Natural killer cell (primary cell): ENCODE measurements around the gene M1AP. TPM values are rescaled to one million over a fixed set of nuclear protein-coding genes. Genes with fewer than 3 reads are reported as not detected.
A peak's percentile ranks its signal among the peaks of the same experiment; 100 is the strongest.

Source experiments
- ATAC-seq, 3 donors: fragments of 150-1000 bp in 2 of 3; fragments of 200-7000 bp in 1 of 3; cut with Tn5 transposase; 1 replicate in 1 of 3; 2 replicates in 2 of 3; pipeline ENCODE4 v1.10.0; 2021; ENCODE audit warnings: mild to moderate bottlenecking in 2 of 3, moderate library complexity in 2 of 3
- DNase-seq, 2 donors: peaks; one replicate each; pipeline versions ENCODE4 v3.0.0 to v3.0.0-alpha.2; 2013 to 2021; ENCODE audit warnings: mixed read lengths in 1 of 2
- H3K27ac ChIP-seq: one replicate; pipeline ENCODE4 v1.5.1; 2013; ENCODE audit warnings: mild to moderate bottlenecking, low read length
- H3K27me3 ChIP-seq: one replicate; pipeline ENCODE4 v1.6.1; 2013; ENCODE audit warnings: low read length; ENCODE audit not compliant: control insufficient read depth, insufficient read depth
- H3K36me3 ChIP-seq: one replicate; pipeline ENCODE4 v1.6.1; 2013; ENCODE audit warnings: low read length; ENCODE audit not compliant: control insufficient read depth, insufficient read depth
- H3K4me1 ChIP-seq: one replicate; pipeline ENCODE4 v1.6.1; 2013; ENCODE audit warnings: low read length; ENCODE audit not compliant: control insufficient read depth, insufficient read depth
- H3K4me3 ChIP-seq: one replicate; pipeline ENCODE4 v1.5.1; 2013; ENCODE audit warnings: low read length
- H3K9me3 ChIP-seq: one replicate; pipeline ENCODE4 v1.6.1; 2013; ENCODE audit warnings: low read length; ENCODE audit not compliant: control insufficient read depth, insufficient read depth
- H3K27ac Mint-ChIP-seq, 2 donors: one replicate each; pipeline ENCODE4 v1.8.0; 2022; ENCODE audit warnings: mild to moderate bottlenecking in 2 of 2, mixed read lengths in 2 of 2, moderate library complexity in 1 of 2
- H3K27me3 Mint-ChIP-seq, 2 donors: one replicate each; pipeline ENCODE4 v1.8.0; 2022; ENCODE audit warnings: low read depth in 2 of 2, mixed read lengths in 2 of 2
- H3K36me3 Mint-ChIP-seq: one replicate; pipeline ENCODE4 v1.8.0; 2022; ENCODE audit warnings: mixed read lengths
- H3K4me1 Mint-ChIP-seq, 2 donors: one replicate each; pipeline ENCODE4 v1.8.0; 2022; ENCODE audit warnings: mixed read lengths in 2 of 2
- H3K4me3 Mint-ChIP-seq: one replicate; pipeline ENCODE4 v1.8.0; 2022; ENCODE audit warnings: mild to moderate bottlenecking, moderate library complexity, mixed read lengths
- H3K9me3 Mint-ChIP-seq, 2 donors: one replicate each; pipeline ENCODE4 v1.8.0; 2022; ENCODE audit warnings: mixed read lengths in 2 of 2
- WGBS: methylation state at CpG from one replicate; pipeline ENCODE4 v1.1.7; 2013; ENCODE audit warnings: missing lambda C conversion rate; ENCODE audit not compliant: insufficient coverage; 5-methylcytosine and 5-hydroxymethylcytosine counted together
- intact Hi-C: fragments of 100-400 bp; cut with micrococcal nuclease; formaldehyde crosslinking; loops from one replicate; pipeline ENCODE4 v1.14.2; 2022
- total RNA-seq, 4 donors: library from RNA; stranded (reverse); fragments of 120-200 nt in 1 of 4; gene quantifications; one replicate each; pipeline versions ENCODE4 v1.2.3 to v1.2.4, GENCODE V29; 2013 to 2022
- TF ChIP-seq, protein P1 (sequence below): fragments of 200-600 bp; IDR thresholded peaks from one replicate; pipeline ENCODE4 v1.8.0; 2022; ENCODE audit warnings: antibody characterized with exemption

Gene M1AP
- total RNA-seq, 3 donors from 2014 or later (not counting 1 experiment from before 2014, with no cell fraction given) = not detected

DNA sequence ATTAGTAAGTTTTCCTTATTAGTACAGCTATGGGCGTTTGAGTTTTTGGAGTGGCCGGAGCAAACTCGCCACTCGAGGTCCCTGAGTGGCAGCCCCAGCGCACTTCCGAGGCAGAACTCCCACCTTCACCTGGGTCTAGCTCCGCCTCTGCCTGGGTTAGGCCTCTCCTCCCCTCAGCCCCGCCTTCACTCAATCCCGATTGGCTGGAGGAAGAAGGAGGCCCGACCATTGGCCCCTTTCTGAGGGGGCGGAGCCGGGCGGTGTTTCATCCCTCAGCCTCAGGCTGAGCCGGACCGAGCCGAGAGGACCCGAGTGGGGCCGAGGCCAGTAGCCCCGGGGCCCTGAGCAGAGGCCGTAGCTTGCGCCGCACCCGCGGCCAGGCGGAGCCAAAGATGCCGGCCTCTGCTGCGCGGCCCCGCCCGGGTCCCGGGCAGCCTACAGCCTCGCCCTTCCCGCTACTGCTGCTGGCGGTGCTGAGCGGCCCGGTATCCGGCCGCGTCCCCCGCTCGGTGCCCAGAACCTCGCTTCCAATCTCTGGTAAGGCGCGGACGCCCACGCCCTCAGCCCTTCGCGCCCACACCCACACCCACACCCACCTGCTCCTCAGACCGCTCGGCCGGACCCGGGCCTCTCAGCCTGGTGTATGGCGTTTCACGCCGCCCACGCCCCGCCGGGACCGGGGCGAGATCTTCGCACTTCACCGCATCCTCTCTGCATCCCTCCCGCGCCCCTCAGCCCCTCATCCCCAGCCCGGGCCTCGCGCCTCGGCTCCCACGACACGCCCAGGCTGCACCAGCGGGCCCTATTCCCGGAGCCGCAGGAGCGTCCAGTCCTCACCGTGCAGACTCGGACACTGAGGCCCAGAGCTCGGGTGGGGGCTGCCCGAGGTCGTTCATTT lies 6.1 kb upstream of the M1AP start, which contains the start of gene SEMA4F:
Gene SEMA4F (plus strand): TSS at position 263 of the 898 bp plus-strand sequence. CDS start 130 bp downstream, at position 393.
- peak; percentile 99 to 100 (median 99) for ATAC-seq
- Mint-ChIP-seq H3K27me3 (peaks cover 4 to 12% of the 10 kb centered on the region in 2 donors), H3K4me1 (peaks cover 10 to 27% of the 10 kb centered on the region in 2 donors)

DNA sequence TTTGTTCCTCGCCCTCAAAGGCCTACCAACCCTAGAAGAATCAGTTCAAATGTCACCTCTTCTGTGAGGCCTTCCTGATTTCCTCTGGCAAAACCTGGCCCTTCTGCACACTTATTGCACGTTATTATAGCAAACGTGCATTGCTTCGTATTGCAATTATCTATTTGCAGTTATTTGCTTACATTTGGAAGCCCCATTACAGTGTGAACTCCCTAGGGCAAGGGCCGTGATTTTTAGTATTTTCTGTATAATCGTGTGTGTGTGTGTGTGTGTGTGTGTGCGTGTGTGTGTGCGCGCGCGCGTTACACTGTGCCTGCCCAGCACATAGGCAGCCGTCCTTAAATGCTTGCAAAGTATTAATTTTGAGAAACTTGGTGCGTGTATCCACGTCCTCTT lies 5.5 kb upstream of the M1AP start:
- Histone ChIP-seq H3K27ac (no peak overlapping the region), H3K4me3 (peak overlapping the region; percentile 46), H3K27me3 (peaks cover 6% of the 10 kb centered on the region), H3K4me1 (peaks cover 13% of the 10 kb centered on the region), H3K36me3 (no peaks in the 10 kb centered on the region), H3K9me3 (no peaks in the 10 kb centered on the region)
- TF ChIP-seq, protein P1, sequence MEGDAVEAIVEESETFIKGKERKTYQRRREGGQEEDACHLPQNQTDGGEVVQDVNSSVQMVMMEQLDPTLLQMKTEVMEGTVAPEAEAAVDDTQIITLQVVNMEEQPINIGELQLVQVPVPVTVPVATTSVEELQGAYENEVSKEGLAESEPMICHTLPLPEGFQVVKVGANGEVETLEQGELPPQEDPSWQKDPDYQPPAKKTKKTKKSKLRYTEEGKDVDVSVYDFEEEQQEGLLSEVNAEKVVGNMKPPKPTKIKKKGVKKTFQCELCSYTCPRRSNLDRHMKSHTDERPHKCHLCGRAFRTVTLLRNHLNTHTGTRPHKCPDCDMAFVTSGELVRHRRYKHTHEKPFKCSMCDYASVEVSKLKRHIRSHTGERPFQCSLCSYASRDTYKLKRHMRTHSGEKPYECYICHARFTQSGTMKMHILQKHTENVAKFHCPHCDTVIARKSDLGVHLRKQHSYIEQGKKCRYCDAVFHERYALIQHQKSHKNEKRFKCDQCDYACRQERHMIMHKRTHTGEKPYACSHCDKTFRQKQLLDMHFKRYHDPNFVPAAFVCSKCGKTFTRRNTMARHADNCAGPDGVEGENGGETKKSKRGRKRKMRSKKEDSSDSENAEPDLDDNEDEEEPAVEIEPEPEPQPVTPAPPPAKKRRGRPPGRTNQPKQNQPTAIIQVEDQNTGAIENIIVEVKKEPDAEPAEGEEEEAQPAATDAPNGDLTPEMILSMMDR = no peak
- intact Hi-C loops = no loop called here
- ATAC-seq (peak; percentile 14 to 30 (median 23)), DNase-seq (no peak)
- Mint-ChIP-seq H3K27me3 (peaks cover 10 to 19% of the 10 kb centered on the region in 2 donors), H3K4me3 (peak overlapping the region; percentile 83), H3K9me3 (no peaks in the 10 kb centered on the region), H3K36me3 (peaks cover 2% of the 10 kb centered on the region), H3K4me1 (peaks cover 10 to 28% of the 10 kb centered on the region in 2 donors), H3K27ac (peak overlapping the region; percentile 49 to 69)
- WGBS = 12% methylated on average over 9 of the region's 15 CpGs

More for the DNA sequence above, 6.1 kb upstream of the M1AP start, which contains the start of gene SEMA4F:
- H3K27ac Mint-ChIP-seq = peak within 1 kb of the TSS; percentile 49 to 69
- H3K27ac ChIP-seq = no peak within 1 kb of the TSS
- H3K4me1 ChIP-seq = peaks cover 13% of the 10 kb centered on the region
- H3K4me3 Mint-ChIP-seq = peak within 1 kb of the TSS; percentile 83
- H3K9me3 Mint-ChIP-seq = no peaks in the 10 kb centered on the region
- 1% methylated on average over 79 of the region's 79 CpGs for WGBS
- H3K36me3 ChIP-seq = peaks cover under 1% of the 10 kb centered on the region
- no peaks in the 10 kb centered on the region for H3K27me3 ChIP-seq
- H3K9me3 ChIP-seq = no peaks in the 10 kb centered on the region
- TF ChIP-seq, protein P1 = no peak
- H3K36me3 Mint-ChIP-seq = no peaks in the 10 kb centered on the region
- intact Hi-C loops = no loop called here
- DNase-seq = peak; percentile 92 to 95
- H3K4me3 ChIP-seq = peak within 1 kb of the TSS; percentile 46

DNA sequence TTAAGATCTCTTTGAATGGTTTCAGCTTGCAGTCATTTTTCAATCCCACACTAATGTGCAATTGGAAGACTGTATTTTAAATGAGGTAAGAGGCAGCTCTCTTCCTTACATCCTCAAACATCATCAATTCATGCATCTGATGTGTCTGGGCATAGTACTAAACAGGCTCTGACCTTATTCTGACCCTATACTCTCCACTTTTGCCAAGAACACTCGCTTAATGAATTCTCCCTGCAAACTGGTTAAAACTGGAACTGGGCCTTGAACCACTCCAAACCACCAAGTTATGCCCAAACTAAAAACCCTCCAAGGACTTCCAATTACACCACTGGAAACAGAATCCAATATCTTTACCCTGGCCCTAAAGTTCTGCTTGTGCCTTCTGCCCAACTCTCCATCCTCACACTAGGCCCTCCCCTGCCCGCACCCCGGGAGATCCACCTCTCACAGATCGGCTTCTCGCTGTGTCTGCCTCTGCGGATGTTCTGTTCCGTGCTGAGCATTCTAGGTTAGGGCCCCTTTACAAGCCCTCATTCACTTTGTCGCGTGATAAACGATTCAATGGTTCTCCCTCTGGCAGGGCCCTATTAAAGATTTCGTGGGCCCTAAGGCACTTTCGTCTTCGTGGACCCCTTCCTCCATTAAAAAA lies 1.2 kb downstream of the M1AP start:
- no peaks in the 10 kb centered on the region for H3K4me1 ChIP-seq
- DNase-seq (no peak), ATAC-seq (no peak)
- Mint-ChIP-seq H3K27me3 (peaks cover 39 to 47% of the 10 kb centered on the region in 2 donors), H3K27ac (no peak overlapping the region), H3K36me3 (peaks cover 6% of the 10 kb centered on the region), H3K9me3 (no peaks in the 10 kb centered on the region), H3K4me1 (peaks cover 0 to 4% of the 10 kb centered on the region in 2 donors), H3K4me3 (peak overlapping the region; percentile 14)
- over 99% methylated on average over 10 of the region's 13 CpGs for WGBS
- no peaks in the 10 kb centered on the region for H3K36me3 ChIP-seq
- intact Hi-C loops = no loop called here
- no peak overlapping the region for H3K4me3 ChIP-seq
- peaks cover 16% of the 10 kb centered on the region for H3K27me3 ChIP-seq
- H3K9me3 ChIP-seq = no peaks in the 10 kb centered on the region
- TF ChIP-seq, protein P1 = no peak
- H3K27ac ChIP-seq = no peak overlapping the region
